OCI-LY7 (cell line): Measurements from ENCODE around the gene SIPA1L3. TPM values are rescaled to one million over a fixed set of nuclear protein-coding genes. Genes with fewer than 3 reads are reported as not detected.
A peak's percentile ranks its signal among the peaks of the same experiment; 100 is the strongest.

Experiments used
- BruUV-seq: library from RNA; stranded (reverse); fragments of 400-500 nt; replicated peaks from 2 replicates; lab custom pipeline; 2021; lab: Mats Ljungman, UMichigan
- CTCF ChIA-PET: fragments of 300-600 bp; sonication (Branson Sonifier 250); formaldehyde crosslinking; loops from one replicate; lab custom pipeline; 2022; ENCODE audit warnings: antibody characterized with exemption; ENCODE audit not compliant: unreplicated experiment; lab: Charles Lee
- POLR2A ChIA-PET: fragments of 300-600 bp; sonication (Branson Sonifier 250); formaldehyde crosslinking; loops from one replicate; lab custom pipeline; 2022; ENCODE audit warnings: antibody characterized with exemption; lab: Charles Lee
- DNase-seq: peaks from one replicate; pipeline ENCODE4 v3.0.0-alpha.2; 2015; ENCODE audit warnings: low spot score
- H2AFZ ChIP-seq: fragments of 200-600 bp; sonication (generic), shearing (Covaris generic); 2 replicates; pipeline ENCODE4 v1.6.1; 2014; ENCODE audit warnings: mild to moderate bottlenecking, antibody characterized with exemption, low read length, moderate library complexity
- H3K27ac ChIP-seq: fragments of 200-600 bp; sonication (generic); 2 replicates; pipeline ENCODE4 v1.5.1; 2014; ENCODE audit warnings: mixed run types, low read depth, mild to moderate bottlenecking, moderate library complexity, low read length, inconsistent platforms; ENCODE audit not compliant: poor library complexity, severe bottlenecking
- H3K36me3 ChIP-seq: fragments of 200-600 bp; sonication (generic); 2 replicates; pipeline ENCODE4 v1.6.1; 2014; ENCODE audit warnings: mild to moderate bottlenecking, antibody characterized with exemption, low read length, moderate library complexity, mixed read lengths; ENCODE audit not compliant: insufficient read depth
- H3K4me1 ChIP-seq: fragments of 200-600 bp; sonication (generic); 2 replicates; pipeline ENCODE4 v1.5.1; 2014; ENCODE audit warnings: mild to moderate bottlenecking, low read length; ENCODE audit not compliant: insufficient read depth, poor library complexity, severe bottlenecking
- H3K4me2 ChIP-seq: fragments of 200-600 bp; sonication (generic); 2 replicates; pipeline ENCODE4 v1.6.1; 2014; ENCODE audit warnings: mild to moderate bottlenecking, low read length
- H3K4me3 ChIP-seq: fragments of 200-600 bp; sonication (generic); 2 replicates; pipeline ENCODE4 v1.5.1; 2014; ENCODE audit warnings: mild to moderate bottlenecking, low read depth, low read length; ENCODE audit not compliant: poor library complexity, severe bottlenecking
- H3K79me2 ChIP-seq: fragments of 200-600 bp; sonication (generic); 2 replicates; pipeline ENCODE4 v1.6.1; 2016; ENCODE audit warnings: low read depth, mild to moderate bottlenecking, low read length, moderate library complexity, mixed read lengths; ENCODE audit not compliant: insufficient read depth
- H3K9me2 ChIP-seq: fragments of 200-600 bp; sonication (generic); 2 replicates; pipeline ENCODE4 v1.6.1; 2016; ENCODE audit warnings: mild to moderate bottlenecking, low read length, mixed read lengths; ENCODE audit not compliant: insufficient read depth
- H3K9me3 ChIP-seq: fragments of 200-600 bp; sonication (generic); 2 replicates; pipeline ENCODE4 v1.6.1; 2014; ENCODE audit warnings: mild to moderate bottlenecking, mixed run types, low read length, mixed read lengths
- H4K20me1 ChIP-seq: fragments of 200-600 bp; sonication (generic); 2 replicates; pipeline ENCODE4 v1.6.1; 2014; ENCODE audit warnings: mild to moderate bottlenecking, antibody characterized with exemption, low read length, moderate library complexity, mixed read lengths; ENCODE audit not compliant: insufficient read depth
- CTCF ChIP-seq: fragments of 200-600 bp; sonication (generic); conservative IDR thresholded peaks from 2 replicates; pipeline ENCODE4 v1.5.1; 2014; ENCODE audit warnings: mild to moderate bottlenecking, antibody characterized with exemption, low read length, moderate library complexity, mixed read lengths
- EZH2phosphoT487 ChIP-seq: fragments of 200-600 bp; sonication (generic); IDR thresholded peaks from 2 replicates; pipeline ENCODE4 v1.6.1; 2018; ENCODE audit warnings: low read depth, borderline replicate concordance, mild to moderate bottlenecking, mixed run types, antibody characterized with exemption, low read length, moderate library complexity, mixed read lengths
- intact Hi-C: fragments of 100-400 bp; cut with micrococcal nuclease; formaldehyde crosslinking; loops from one replicate; pipeline ENCODE4 v1.10.0; 2022; ENCODE audit not compliant: unreplicated experiment
- total RNA-seq, 2 experiments: library from RNA; depleted of rRNA in 1 of 2; stranded (reverse); fragments of >200 nt in 1 of 2; shearing (Covaris generic) in 1 of 2; gene quantifications; 2 replicates each; pipeline ENCODE4 v1.2.3, GENCODE V29; 2014 to 2022

SIPA1L3 gene
- total RNA-seq, 2 experiments from 2014 or later: 21.2 to 84.4 TPM

- no peaks in the 10 kb centered on the region for H3K4me1 ChIP-seq
- H3K9me3 ChIP-seq: no peaks in the 10 kb centered on the region
- no peaks in the 10 kb centered on the region for H3K79me2 ChIP-seq
- no peak overlapping the region for H3K4me3 ChIP-seq
- POLR2A ChIA-PET: interaction anchor here (0.6 kb wide), 1 partner anchor 282 kb away, joined by 4 read pairs; no protein-coding TSS in a partner anchor
- H3K9me2 ChIP-seq: no peaks in the 10 kb centered on the region
- intact Hi-C loops: loop anchor here (5.0 to 10.0 kb wide), 2 partner anchors 80 to 238 kb away; partner anchors contain the start of genes DPF1, SIPA1L3 and WDR87
- CTCF ChIA-PET: interaction anchor here (0.6 kb wide), 1 partner anchor 458 kb away, joined by 3 read pairs; no protein-coding TSS in a partner anchor
- DNase-seq: peak; percentile 63
- H3K36me3 ChIP-seq: peaks cover 32% of the 10 kb centered on the region; the same call in 1 of the 2 replicates
- BruUV-seq: no TSS peak
- H3K4me2 ChIP-seq: no peak overlapping the region
- H3K27ac ChIP-seq: no peak overlapping the region
- no peak for TF ChIP-seq EZH2phosphoT487
- peak; percentile 79 for TF ChIP-seq CTCF
- H2AFZ ChIP-seq: no peak overlapping the region
- H4K20me1 ChIP-seq: no peaks in the 10 kb centered on the region
These were observed 235.4 kb downstream of the SIPA1L3 start for GRCh38 chr19:38142176-38143035.

- CTCF ChIA-PET: interaction anchor here (0.5 to 1.1 kb wide), 2 partner anchors 14 to 221 kb away, joined by 3 read pairs; no protein-coding TSS in a partner anchor
These were observed 236.8 kb downstream of the SIPA1L3 start for GRCh38 chr19:38143847-38144246.

More at GRCh38 chr19:38143847-38144246, 236.8 kb downstream of the SIPA1L3 start:
- no peak for DNase-seq
- POLR2A ChIA-PET: no interaction called here
- Histone ChIP-seq H3K9me2 (no peaks in the 10 kb centered on the region), H3K9me3 (no peaks in the 10 kb centered on the region), H3K36me3 (peaks cover 35% of the 10 kb centered on the region; the same call in 1 of the 2 replicates), H3K4me2 (no peak overlapping the region), H3K79me2 (no peaks in the 10 kb centered on the region), H3K4me1 (no peaks in the 10 kb centered on the region), H3K27ac (no peak overlapping the region), H2AFZ (no peak overlapping the region), H3K4me3 (no peak overlapping the region), H4K20me1 (no peaks in the 10 kb centered on the region)
- intact Hi-C loops: loop anchor here (5.0 to 10.0 kb wide), 2 partner anchors 78 to 239 kb away; partner anchors contain the start of genes DPF1, SIPA1L3 and WDR87
- no TSS peak for BruUV-seq
- TF ChIP-seq EZH2phosphoT487: no peak
- peak; percentile 65 for TF ChIP-seq CTCF
